Peyer's patch (tissue), 4 donors: ENCODE results near the gene GPR160.

Source experiments
- POLR2A ChIP-seq, 2 donors: fragments of 450-650 bp; IDR thresholded peaks; one replicate each; pipeline ENCODE4 v1.5.1; 2017; ENCODE audit warnings: antibody characterized with exemption in 2 of 2, mild to moderate bottlenecking in 2 of 2, moderate library complexity in 2 of 2
- TF ChIP-seq, protein P1 (sequence below), 6 experiments: fragments of 450-650 bp in 4 of 6; fragments of 200-600 bp in 2 of 6; sonication (generic) in 1 of 6; IDR thresholded peaks; one replicate each; pipeline ENCODE4 v1.5.1; 2017 to 2019; ENCODE audit warnings: antibody characterized with exemption in 6 of 6, mild to moderate bottlenecking in 3 of 6, moderate library complexity in 1 of 6

GRCh38 chr3:170050753-170051152, 13.0 kb downstream of the GPR160 start:
- TF ChIP-seq, protein P1, sequence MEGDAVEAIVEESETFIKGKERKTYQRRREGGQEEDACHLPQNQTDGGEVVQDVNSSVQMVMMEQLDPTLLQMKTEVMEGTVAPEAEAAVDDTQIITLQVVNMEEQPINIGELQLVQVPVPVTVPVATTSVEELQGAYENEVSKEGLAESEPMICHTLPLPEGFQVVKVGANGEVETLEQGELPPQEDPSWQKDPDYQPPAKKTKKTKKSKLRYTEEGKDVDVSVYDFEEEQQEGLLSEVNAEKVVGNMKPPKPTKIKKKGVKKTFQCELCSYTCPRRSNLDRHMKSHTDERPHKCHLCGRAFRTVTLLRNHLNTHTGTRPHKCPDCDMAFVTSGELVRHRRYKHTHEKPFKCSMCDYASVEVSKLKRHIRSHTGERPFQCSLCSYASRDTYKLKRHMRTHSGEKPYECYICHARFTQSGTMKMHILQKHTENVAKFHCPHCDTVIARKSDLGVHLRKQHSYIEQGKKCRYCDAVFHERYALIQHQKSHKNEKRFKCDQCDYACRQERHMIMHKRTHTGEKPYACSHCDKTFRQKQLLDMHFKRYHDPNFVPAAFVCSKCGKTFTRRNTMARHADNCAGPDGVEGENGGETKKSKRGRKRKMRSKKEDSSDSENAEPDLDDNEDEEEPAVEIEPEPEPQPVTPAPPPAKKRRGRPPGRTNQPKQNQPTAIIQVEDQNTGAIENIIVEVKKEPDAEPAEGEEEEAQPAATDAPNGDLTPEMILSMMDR (IDR thresholded peaks at IDR 0.05): no peak
- TF ChIP-seq POLR2A (IDR thresholded peaks at IDR 0.05): no peak
